ENCODE data around the gene SERPINE3. TPM values are rescaled to one million over a fixed set of nuclear protein-coding genes. Genes with fewer than 3 reads are reported as not detected.

The SERPINE3 gene
- total and polyA plus RNA-seq, 2 experiments from 2014 or later: 0.17 to 0.31 TPM

- TF ChIP-seq ZNF462 (CRISPR knock-in tag; IDR thresholded peaks at IDR 0.05) (no peak), ZNF114 (CRISPR knock-in tag; IDR thresholded peaks at IDR 0.05) (no peak)
Measured at GRCh38 chr13:51339952-51340732, 651 bp downstream of the SERPINE3 start (continued).

- H3K27me3 Mint-ChIP-seq (ENCODE audit: insufficient read depth, low read depth, poor library complexity): peaks cover 8% of the 10 kb centered on the region
- H3K27ac ChIP-seq (ENCODE audit: low read depth): no peak overlapping the region
- H3K4me2 ChIP-seq: no peak overlapping the region
- no peak for ATAC-seq
- H3F3A ChIP-seq (replicated peaks; ENCODE audit: low read depth): no peaks in the 10 kb centered on the region
- H3K4me1 ChIP-seq (ENCODE audit: insufficient read depth): peaks cover 13% of the 10 kb centered on the region; the same call in 1 of the 2 replicates
- H3K36me3 ChIP-seq (ENCODE audit: insufficient read depth): no peaks in the 10 kb centered on the region
- no peak overlapping the region for H3K4me3 Mint-ChIP-seq
- H3K27ac Mint-ChIP-seq: no peak overlapping the region
- no peak overlapping the region for H3K4me3 ChIP-seq
- DNase-seq (ENCODE audit: low spot score): no peak
- H3K27me3 ChIP-seq (ENCODE audit: insufficient read depth): no peaks in the 10 kb centered on the region
- peaks cover 43% of the 10 kb centered on the region for H3K4me1 Mint-ChIP-seq
- H3K36me3 Mint-ChIP-seq (ENCODE audit: low read depth): no peaks in the 10 kb centered on the region
- no peaks in the 10 kb centered on the region for H4K20me1 ChIP-seq (replicated peaks; ENCODE audit: insufficient read depth)
- H3K9me3 Mint-ChIP-seq: no peaks in the 10 kb centered on the region
- 0 out of 2 replicates have a peak overlapping the region, but pooled peaks have one; percentile 59 for H2AFZ ChIP-seq
- no peaks in the 10 kb centered on the region for H3K79me2 ChIP-seq (replicated peaks; ENCODE audit: insufficient read depth)
- no peaks in the 10 kb centered on the region for H3K9me2 ChIP-seq (ENCODE audit: insufficient read depth)
- TF ChIP-seq CREB1 (CRISPR knock-in tag; IDR thresholded peaks at IDR 0.05; ENCODE audit: low read depth): no peak
- no peak for TF ChIP-seq EZH2 (IDR thresholded peaks at IDR 0.05; ENCODE audit: low read depth, unreplicated experiment)
- no peak for TF ChIP-seq POLR2AphosphoS5 (IDR thresholded peaks at IDR 0.05; ENCODE audit: low read depth)
- no peak for TF ChIP-seq ZNF114 (CRISPR knock-in tag; IDR thresholded peaks at IDR 0.05)
- TF ChIP-seq JUNB (IDR thresholded peaks at IDR 0.05; ENCODE audit: unreplicated experiment): no peak
- TF ChIP-seq REST (IDR thresholded peaks at IDR 0.05; ENCODE audit: unreplicated experiment): no peak
- no peak for TF ChIP-seq NANOG (IDR thresholded peaks at IDR 0.05; ENCODE audit: borderline replicate concordance)
- TF ChIP-seq CTCF (conservative IDR thresholded peaks at IDR 0.05; ENCODE audit: low read depth in 2 of 2): no peak
- TF ChIP-seq ETS1 (IDR thresholded peaks at IDR 0.05): no peak
- no peak for TF ChIP-seq ZNF331 (CRISPR knock-in tag; IDR thresholded peaks at IDR 0.05; ENCODE audit: low read depth)
- TF ChIP-seq EZH2phosphoT487 (IDR thresholded peaks at IDR 0.05; ENCODE audit: unreplicated experiment): no peak
Measured at GRCh38 chr13:51341232-51341631, 1.7 kb downstream of the SERPINE3 start.
